GM21447 (cell line): Measurements from ENCODE around the gene CRELD2.

Experiments
- ATAC-seq: cut with Tn5 transposase; IDR thresholded peaks from one replicate; pipeline ENCODE4 v1.9.1; 2021; ENCODE audit not compliant: unreplicated experiment

Gene CRELD2

GRCh38 chr22:49955581-49956417 is 37.4 kb downstream of the CRELD2 start:
- no peak for ATAC-seq

- ATAC-seq: no peak
Measured at GRCh38 chr22:49956418-49956770, 38.0 kb downstream of the CRELD2 start.

- ATAC-seq: no peak
Measured at GRCh38 chr22:49956914-49957825, 38.7 kb downstream of the CRELD2 start.

- no peak for ATAC-seq
Measured at GRCh38 chr22:49957826-49958365, 39.5 kb downstream of the CRELD2 start.

GRCh38 chr22:49958366-49958921 is 40.0 kb downstream of the CRELD2 start:
- no peak for ATAC-seq

- ATAC-seq: no peak
Measured at GRCh38 chr22:49958931-49959781, 40.7 kb downstream of the CRELD2 start.

GRCh38 chr22:49959782-49960158 is 41.3 kb downstream of the CRELD2 start:
- peak; percentile 4 for ATAC-seq

GRCh38 chr22:49960159-49961004 is 41.9 kb downstream of the CRELD2 start, which contains the start of gene PIM3:
PIM3 (plus strand) TSS chr22:49960772; CDS start chr22:49960948, 176 bp downstream.
- peak; percentile 55 for ATAC-seq

- no peak for ATAC-seq
Measured at GRCh38 chr22:49961005-49961600, 42.7 kb downstream of the CRELD2 start.

- ATAC-seq: no peak
Measured at GRCh38 chr22:49961601-49962011, 43.2 kb downstream of the CRELD2 start.

GRCh38 chr22:49962012-49962750 is 43.7 kb downstream of the CRELD2 start:
- ATAC-seq: no peak

GRCh38 chr22:49962751-49963646 is 44.6 kb downstream of the CRELD2 start:
- ATAC-seq: no peak

- ATAC-seq: no peak
Measured at GRCh38 chr22:49963647-49964026, 45.2 kb downstream of the CRELD2 start.

GRCh38 chr22:49964136-49965090 is 46.0 kb downstream of the CRELD2 start:
- no peak for ATAC-seq

- no peak for ATAC-seq
Measured at GRCh38 chr22:49965091-49966040, 46.9 kb downstream of the CRELD2 start.
